K562 (cell line): Measurements from ENCODE around the gene ICA1. TPM values are rescaled to one million over a fixed set of nuclear protein-coding genes. Genes with fewer than 3 reads are reported as not detected.
A peak's percentile ranks its signal among the peaks of the same experiment; 100 is the strongest.

Experiments
- CREBBP ChIP-seq: IDR thresholded peaks from one replicate; pipeline ENCODE4 v1.6.1; 2012; ENCODE audit warnings: low read depth, mild to moderate bottlenecking, control low read depth, inconsistent platforms, low read length
- CREM ChIP-seq: IDR thresholded peaks from 2 replicates; pipeline ENCODE4 v1.6.1; 2014; ENCODE audit warnings: antibody characterized with exemption, low read depth
- DMBX1 ChIP-seq: fragments of 250-450 bp; sonication (Bioruptor Pico); IDR thresholded peaks from 2 replicates; pipeline ENCODE4 v1.8.0; 2022; ENCODE audit warnings: inconsistent platforms, mild to moderate bottlenecking, moderate library complexity, borderline replicate concordance
- HDAC8 ChIP-seq: fragments of 450-650 bp; IDR thresholded peaks from 2 replicates; pipeline ENCODE4 v1.6.1; 2016; ENCODE audit warnings: mild to moderate bottlenecking, missing genetic modification characterization, moderate library complexity, missing compliant biosample characterization
- HNRNPUL1 ChIP-seq: fragments of 200-400 bp; formaldehyde crosslinking; IDR thresholded peaks from 2 replicates; pipeline ENCODE4 v1.6.1; 2017; ENCODE audit warnings: low read length
- JUND ChIP-seq, 2 experiments: IDR thresholded peaks; 2 replicates in 1 of 2; 3 replicates in 1 of 2; pipeline ENCODE4 v1.6.1; 2011; ENCODE audit warnings: borderline replicate concordance in 2 of 2, low read depth in 2 of 2, low read length in 2 of 2, improper control_type of control experiment in 1 of 2, missing biosample characterization in 1 of 2, missing genetic modification characterization in 1 of 2, missing genetic modification reagents in 1 of 2
- MTA3 ChIP-seq: fragments of 450-650 bp; formaldehyde crosslinking; IDR thresholded peaks from 2 replicates; pipeline ENCODE4 v1.6.1; 2017; ENCODE audit warnings: mild to moderate bottlenecking, borderline replicate concordance
- NR2F6 ChIP-seq: fragments of 450-650 bp; formaldehyde crosslinking; IDR thresholded peaks from 2 replicates; pipeline ENCODE4 v1.4.0; 2020; ENCODE audit warnings: mild to moderate bottlenecking
- PCBP2 ChIP-seq: fragments of 200-400 bp; formaldehyde crosslinking; IDR thresholded peaks from 2 replicates; pipeline ENCODE4 v1.6.1; 2018; ENCODE audit warnings: low read length, low read depth, mild to moderate bottlenecking, moderate library complexity; ENCODE audit not compliant: poor library complexity, severe bottlenecking
- POLR2AphosphoS5 ChIP-seq: IDR thresholded peaks from 2 replicates; pipeline ENCODE4 v1.6.1; 2011; ENCODE audit warnings: mild to moderate bottlenecking, low read depth, low read length, moderate library complexity; ENCODE audit not compliant: control insufficient read depth, insufficient read depth
- SMAD2 ChIP-seq: fragments of 150-350 bp; IDR thresholded peaks from 2 replicates; pipeline ENCODE4 v1.6.1; 2014; ENCODE audit warnings: low read depth, mild to moderate bottlenecking, low read length
- ZNF175 ChIP-seq: fragments of 200-800 bp; sonication (Bioruptor generic); IDR thresholded peaks from 2 replicates; pipeline ENCODE4 v1.6.1; 2016; ENCODE audit warnings: low read depth, mild to moderate bottlenecking, missing genetic modification characterization, missing compliant biosample characterization
- ZNF707 ChIP-seq: fragments of 250-450 bp; sonication (Bioruptor Pico); conservative IDR thresholded peaks from 2 replicates; pipeline ENCODE4 v1.8.0; 2022; ENCODE audit warnings: inconsistent platforms, mild to moderate bottlenecking, moderate library complexity
- polyA plus RNA-seq, 8 experiments: library from polyadenylated mRNA; depleted of rRNA in 4 of 8; stranded (reverse) in 5 of 8; unstranded in 3 of 8; fragments of >200 nt; fragmentation: Nextera tagmentation in 2 of 8; fragmentation: Illumina TruSeq in 1 of 8; extraction: Ambion mirVana in 2 of 8; extraction: Trizol in 1 of 8; gene quantifications; 2 replicates each; pipeline versions ENCODE4 v1.2.1 to v1.2.3, GENCODE V29; 2011 to 2014; ENCODE audit warnings: inconsistent platforms in 1 of 8, missing spikeins in 1 of 8
- total RNA-seq, 7 experiments: library from RNA; depleted of rRNA in 6 of 7; stranded (reverse); fragments of >200 nt in 6 of 7; fragmentation: Illumina TruSeq in 2 of 7; extraction: Trizol in 2 of 7; gene quantifications; 2 replicates each; pipeline versions ENCODE4 v1.2.1 to v1.2.3, GENCODE V29; 2011 to 2021; ENCODE audit warnings: low replicate concordance in 1 of 7
- TF ChIP-seq, protein P1 (sequence below): IDR thresholded peaks from 2 replicates; pipeline ENCODE4 v1.6.1; 2012; ENCODE audit warnings: low read depth, low read length, improper control_type of control experiment, borderline replicate concordance
- TF ChIP-seq, protein P2 (sequence below): sonication (generic); formaldehyde crosslinking; IDR thresholded peaks from 2 replicates; pipeline ENCODE4 v1.8.0; 2023; ENCODE audit warnings: mild to moderate bottlenecking, missing genetic modification reagents
- TF ChIP-seq, protein P3 (sequence below): fragments of 450-650 bp; IDR thresholded peaks from 2 replicates; pipeline ENCODE4 v1.6.1; 2016; ENCODE audit warnings: antibody characterized with exemption
- TF ChIP-seq, protein P4 (sequence below): IDR thresholded peaks from 2 replicates; pipeline ENCODE4 v1.6.1; 2016; ENCODE audit warnings: missing genetic modification characterization, missing compliant biosample characterization
- TF ChIP-seq, protein P5 (sequence below): fragments of 450-650 bp; formaldehyde crosslinking; IDR thresholded peaks from 2 replicates; pipeline ENCODE4 v1.4.0; 2022; ENCODE audit warnings: missing genetic modification characterization

The ICA1 gene
- total and polyA plus RNA-seq, 9 of the 15 experiments (the other 6 are each of a cell fraction or from before 2014, with no cell fraction given): 7.1 to 22.3 (median 16.4) TPM

DNA sequence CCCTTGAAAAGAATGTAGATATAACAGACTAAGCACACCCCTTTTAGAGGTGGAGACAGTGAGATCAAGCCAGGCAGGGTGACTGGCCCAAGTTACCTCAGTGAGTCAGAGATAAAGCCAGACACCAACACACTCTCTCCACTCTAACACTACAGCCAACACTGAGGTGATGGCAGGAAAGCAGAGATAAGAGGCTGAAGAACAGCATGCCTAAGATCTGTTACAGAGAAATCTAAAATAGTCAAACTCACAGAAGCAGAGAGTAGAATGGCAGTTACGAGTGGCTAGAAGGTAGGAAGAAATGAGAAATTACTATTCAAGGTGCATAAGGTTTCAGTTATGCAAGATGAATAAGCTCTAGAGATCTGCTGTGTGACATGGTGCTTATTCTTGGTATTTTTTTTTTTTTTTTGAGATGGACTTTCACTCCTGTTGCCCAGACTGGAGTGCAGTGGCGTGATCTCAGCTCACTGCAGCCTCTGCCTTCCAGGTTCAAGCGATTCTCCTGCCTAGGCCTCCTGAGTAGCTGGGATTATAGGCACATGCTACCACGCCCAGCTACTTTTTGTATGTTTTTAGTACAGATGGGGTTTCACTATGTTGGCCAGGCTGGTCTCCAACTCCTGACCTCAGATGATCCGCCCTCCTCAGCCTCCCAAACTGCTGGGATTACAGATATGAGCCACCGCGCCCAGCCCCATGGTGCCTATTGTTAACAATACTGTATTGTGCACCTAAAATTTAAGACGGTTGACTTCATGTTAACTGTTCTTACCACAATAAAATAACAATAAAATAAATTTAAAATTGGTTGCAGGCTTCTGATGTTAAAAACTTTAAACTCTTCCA, 28.7 kb downstream of the ICA1 start (continued):
- no peak for TF ChIP-seq ZNF707 (CRISPR knock-in tag)
- TF ChIP-seq, protein P1, sequence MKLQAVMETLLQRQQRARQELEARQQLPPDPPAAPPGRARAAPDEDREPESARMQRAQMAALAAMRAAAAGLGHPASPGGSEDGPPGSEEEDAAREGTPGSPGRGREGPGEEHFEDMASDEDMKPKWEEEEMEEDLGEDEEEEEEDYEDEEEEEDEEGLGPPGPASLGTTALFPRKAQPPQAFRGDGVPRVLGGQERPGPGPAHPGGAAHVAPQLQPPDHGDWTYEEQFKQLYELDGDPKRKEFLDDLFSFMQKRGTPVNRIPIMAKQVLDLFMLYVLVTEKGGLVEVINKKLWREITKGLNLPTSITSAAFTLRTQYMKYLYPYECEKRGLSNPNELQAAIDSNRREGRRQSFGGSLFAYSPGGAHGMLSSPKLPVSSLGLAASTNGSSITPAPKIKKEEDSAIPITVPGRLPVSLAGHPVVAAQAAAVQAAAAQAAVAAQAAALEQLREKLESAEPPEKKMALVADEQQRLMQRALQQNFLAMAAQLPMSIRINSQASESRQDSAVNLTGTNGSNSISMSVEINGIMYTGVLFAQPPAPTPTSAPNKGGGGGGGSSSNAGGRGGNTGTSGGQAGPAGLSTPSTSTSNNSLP: no peak
- TF ChIP-seq, protein P2, sequence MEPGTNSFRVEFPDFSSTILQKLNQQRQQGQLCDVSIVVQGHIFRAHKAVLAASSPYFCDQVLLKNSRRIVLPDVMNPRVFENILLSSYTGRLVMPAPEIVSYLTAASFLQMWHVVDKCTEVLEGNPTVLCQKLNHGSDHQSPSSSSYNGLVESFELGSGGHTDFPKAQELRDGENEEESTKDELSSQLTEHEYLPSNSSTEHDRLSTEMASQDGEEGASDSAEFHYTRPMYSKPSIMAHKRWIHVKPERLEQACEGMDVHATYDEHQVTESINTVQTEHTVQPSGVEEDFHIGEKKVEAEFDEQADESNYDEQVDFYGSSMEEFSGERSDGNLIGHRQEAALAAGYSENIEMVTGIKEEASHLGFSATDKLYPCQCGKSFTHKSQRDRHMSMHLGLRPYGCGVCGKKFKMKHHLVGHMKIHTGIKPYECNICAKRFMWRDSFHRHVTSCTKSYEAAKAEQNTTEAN (CRISPR knock-in tag): no peak
- peak; percentile 75; the same call in 1 of the 2 replicates for TF ChIP-seq MTA3
- peak; percentile 95 for TF ChIP-seq JUND (IDR thresholded peaks at IDR 0.05; ENCODE audit: borderline replicate concordance, low read depth, low read length)
- peak; percentile 94; the same call in 2 of the 3 replicates for TF ChIP-seq JUND (tag; IDR thresholded peaks at IDR 0.05; ENCODE audit: borderline replicate concordance, low read depth, low read length)
- no peak for TF ChIP-seq NR2F6 (CRISPR knock-in tag)
- no peak for TF ChIP-seq CREBBP
- peak; percentile 89 for TF ChIP-seq POLR2AphosphoS5
- no peak for TF ChIP-seq DMBX1 (CRISPR knock-in tag)
- no peak for TF ChIP-seq HDAC8 (tag)
- TF ChIP-seq SMAD2: no peak
- TF ChIP-seq, protein P3, sequence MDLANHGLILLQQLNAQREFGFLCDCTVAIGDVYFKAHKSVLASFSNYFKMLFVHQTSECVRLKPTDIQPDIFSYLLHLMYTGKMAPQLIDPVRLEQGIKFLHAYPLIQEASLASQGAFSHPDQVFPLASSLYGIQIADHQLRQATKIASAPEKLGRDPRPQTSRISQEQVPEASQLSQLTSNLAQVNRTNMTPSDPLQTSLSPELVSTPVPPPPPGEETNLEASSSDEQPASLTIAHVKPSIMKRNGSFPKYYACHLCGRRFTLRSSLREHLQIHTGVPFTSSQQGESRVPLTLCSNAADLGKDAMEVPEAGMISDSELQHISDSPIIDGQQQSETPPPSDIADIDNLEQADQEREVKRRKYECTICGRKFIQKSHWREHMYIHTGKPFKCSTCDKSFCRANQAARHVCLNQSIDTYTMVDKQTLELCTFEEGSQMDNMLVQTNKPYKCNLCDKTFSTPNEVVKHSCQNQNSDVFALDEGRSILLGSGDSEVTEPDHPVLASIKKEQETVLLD: peak; percentile 74; the same call in 1 of the 2 replicates
- no peak for TF ChIP-seq PCBP2
- TF ChIP-seq HNRNPUL1: no peak
- TF ChIP-seq CREM: peak; percentile 76
- TF ChIP-seq ZNF175 (CRISPR knock-in tag): 0 out of 2 replicates have a peak, but pooled peaks have one; percentile 39
- TF ChIP-seq, protein P4, sequence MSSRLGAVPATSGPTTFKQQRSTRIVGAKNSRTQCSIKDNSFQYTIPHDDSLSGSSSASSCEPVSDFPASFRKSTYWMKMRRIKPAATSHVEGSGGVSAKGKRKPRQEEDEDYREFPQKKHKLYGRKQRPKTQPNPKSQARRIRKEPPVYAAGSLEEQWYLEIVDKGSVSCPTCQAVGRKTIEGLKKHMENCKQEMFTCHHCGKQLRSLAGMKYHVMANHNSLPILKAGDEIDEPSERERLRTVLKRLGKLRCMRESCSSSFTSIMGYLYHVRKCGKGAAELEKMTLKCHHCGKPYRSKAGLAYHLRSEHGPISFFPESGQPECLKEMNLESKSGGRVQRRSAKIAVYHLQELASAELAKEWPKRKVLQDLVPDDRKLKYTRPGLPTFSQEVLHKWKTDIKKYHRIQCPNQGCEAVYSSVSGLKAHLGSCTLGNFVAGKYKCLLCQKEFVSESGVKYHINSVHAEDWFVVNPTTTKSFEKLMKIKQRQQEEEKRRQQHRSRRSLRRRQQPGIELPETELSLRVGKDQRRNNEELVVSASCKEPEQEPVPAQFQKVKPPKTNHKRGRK (tag): no peak
- TF ChIP-seq, protein P5, sequence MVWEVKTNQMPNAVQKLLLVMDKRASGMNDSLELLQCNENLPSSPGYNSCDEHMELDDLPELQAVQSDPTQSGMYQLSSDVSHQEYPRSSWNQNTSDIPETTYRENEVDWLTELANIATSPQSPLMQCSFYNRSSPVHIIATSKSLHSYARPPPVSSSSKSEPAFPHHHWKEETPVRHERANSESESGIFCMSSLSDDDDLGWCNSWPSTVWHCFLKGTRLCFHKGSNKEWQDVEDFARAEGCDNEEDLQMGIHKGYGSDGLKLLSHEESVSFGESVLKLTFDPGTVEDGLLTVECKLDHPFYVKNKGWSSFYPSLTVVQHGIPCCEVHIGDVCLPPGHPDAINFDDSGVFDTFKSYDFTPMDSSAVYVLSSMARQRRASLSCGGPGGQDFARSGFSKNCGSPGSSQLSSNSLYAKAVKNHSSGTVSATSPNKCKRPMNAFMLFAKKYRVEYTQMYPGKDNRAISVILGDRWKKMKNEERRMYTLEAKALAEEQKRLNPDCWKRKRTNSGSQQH: no peak
